Right atrium auricular region (tissue), 2 donors: Measurements from ENCODE around the gene RAB14. TPM values are rescaled to one million over a fixed set of nuclear protein-coding genes. Genes with fewer than 3 reads are reported as not detected.
A peak's percentile ranks its signal among the peaks of the same experiment; 100 is the strongest.

Source experiments
- DNase-seq: peaks from one replicate; pipeline ENCODE4 v3.0.0-alpha.2; 2019; ENCODE audit warnings: low spot score
- H3K27ac ChIP-seq, 2 donors: fragments of 200-600 bp; sonication (generic); 1 replicate in 1 of 2; 2 replicates in 1 of 2; pipeline ENCODE4 v1.5.1; 2016 to 2019
- H3K27me3 ChIP-seq, 2 donors: fragments of 200-600 bp; sonication (generic); one replicate each; pipeline versions ENCODE4 v1.5.1 to v1.6.0; 2017 to 2019
- H3K36me3 ChIP-seq: fragments of 200-600 bp; sonication (generic); one replicate; pipeline ENCODE4 v1.5.1; 2016
- H3K4me1 ChIP-seq, 2 donors: fragments of 200-600 bp; sonication (generic); one replicate each; pipeline versions ENCODE4 v1.5.1 to v1.6.0; 2017 to 2019
- H3K4me3 ChIP-seq, 2 donors: fragments of 200-600 bp; sonication (generic); 1 replicate in 1 of 2; 2 replicates in 1 of 2; pipeline ENCODE4 v1.5.1; 2017 to 2019; ENCODE audit warnings: mild to moderate bottlenecking in 1 of 2, moderate library complexity in 1 of 2
- H3K9me3 ChIP-seq, 2 donors: fragments of 200-600 bp; sonication (generic); one replicate each; pipeline ENCODE4 v1.5.1; 2019
- CTCF ChIP-seq, 2 donors: fragments of 200-600 bp; sonication (generic); IDR thresholded peaks; one replicate each; pipeline ENCODE4 v1.5.1; 2019; ENCODE audit warnings: antibody characterized with exemption in 2 of 2
- total RNA-seq, 2 donors: library from RNA; depleted of rRNA; stranded (reverse); fragments of >200 nt; gene quantifications; one replicate each; pipeline ENCODE4 v1.1.0, GENCODE V29; 2016

RAB14 gene
- total RNA-seq, 2 donors from 2014 or later, result 26.8 to 27.8 TPM

GRCh38 chr9:121201045-121201737, 478 bp downstream of the RAB14 start:
- Histone ChIP-seq H3K4me1 (peaks cover 0 to 51% of the 10 kb centered on the region in 2 donors), H3K27me3 (no peaks in the 10 kb centered on the region), H3K27ac (peak overlapping the region; percentile 97), H3K36me3 (no peaks in the 10 kb centered on the region), H3K9me3 (no peaks in the 10 kb centered on the region), H3K4me3 (peak overlapping the region; percentile 82 to 95)
- no peak for DNase-seq
- no peak for TF ChIP-seq CTCF (IDR thresholded peaks at IDR 0.05)

GRCh38 chr9:121200356-121200755, 1.3 kb downstream of the RAB14 start:
- DNase-seq, result no peak
- Histone ChIP-seq H3K36me3 (no peaks in the 10 kb centered on the region), H3K9me3 (no peaks in the 10 kb centered on the region), H3K27ac (peak overlapping the region; percentile 97), H3K27me3 (no peaks in the 10 kb centered on the region), H3K4me3 (peak overlapping the region; percentile 82 to 95), H3K4me1 (peaks cover 0 to 60% of the 10 kb centered on the region in 2 donors)
- TF ChIP-seq CTCF (IDR thresholded peaks at IDR 0.05), result no peak

- Histone ChIP-seq H3K4me3 (peak overlapping the region; percentile 82 to 95), H3K36me3 (no peaks in the 10 kb centered on the region), H3K27me3 (no peaks in the 10 kb centered on the region), H3K9me3 (no peaks in the 10 kb centered on the region), H3K27ac (peak overlapping the region in 1 of 2 donors; percentile 97), H3K4me1 (peaks cover 0 to 64% of the 10 kb centered on the region in 2 donors)
- no peak for TF ChIP-seq CTCF (IDR thresholded peaks at IDR 0.05)
- no peak for DNase-seq
Observed at GRCh38 chr9:121199921-121200320, 1.7 kb downstream of the RAB14 start.

DNA sequence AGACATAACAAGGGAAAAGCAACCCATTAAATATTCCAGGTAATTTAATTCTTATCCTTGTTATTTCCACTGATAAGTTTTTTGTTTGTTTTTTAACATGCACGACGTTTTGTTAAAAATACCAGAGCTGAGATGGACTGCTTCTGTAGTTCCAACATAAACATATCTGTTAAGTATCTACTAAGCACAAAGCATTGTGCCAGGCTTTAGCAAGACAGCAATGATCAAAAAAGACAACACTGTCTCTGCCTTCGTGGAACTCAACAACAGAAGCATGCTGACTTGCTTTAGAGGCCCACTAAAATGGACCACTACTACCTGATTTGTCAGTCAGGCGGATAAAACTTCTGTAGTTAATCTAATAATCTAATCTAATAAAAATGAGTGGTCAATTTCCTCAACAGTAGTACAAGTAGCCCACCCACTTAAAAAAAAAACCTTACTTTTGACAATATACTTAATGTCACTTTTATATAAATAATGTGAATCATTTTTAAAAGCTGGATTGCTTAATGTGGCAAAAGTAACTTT, 3.1 kb downstream of the RAB14 start:
- DNase-seq, result no peak
- H3K4me3 ChIP-seq, result no peak overlapping the region
- no peak overlapping the region for H3K27ac ChIP-seq
- no peak for TF ChIP-seq CTCF (IDR thresholded peaks at IDR 0.05)
- no peaks in the 10 kb centered on the region for H3K36me3 ChIP-seq
- H3K9me3 ChIP-seq, result no peaks in the 10 kb centered on the region
- H3K4me1 ChIP-seq, result peaks cover 0 to 77% of the 10 kb centered on the region in 2 donors
- no peaks in the 10 kb centered on the region for H3K27me3 ChIP-seq

GRCh38 chr9:121197132-121197531, 4.5 kb downstream of the RAB14 start:
- H3K4me3 ChIP-seq, result no peak overlapping the region
- no peak for DNase-seq
- TF ChIP-seq CTCF (IDR thresholded peaks at IDR 0.05), result peak in 1 of 2 donors; percentile 17
- H3K27me3 ChIP-seq, result no peaks in the 10 kb centered on the region
- no peaks in the 10 kb centered on the region for H3K36me3 ChIP-seq
- no peaks in the 10 kb centered on the region for H3K9me3 ChIP-seq
- no peak overlapping the region for H3K27ac ChIP-seq
- H3K4me1 ChIP-seq, result peaks cover 0 to 87% of the 10 kb centered on the region in 2 donors
